Osteocyte (in vitro differentiated cells): ENCODE data around the gene OR8B8. TPM values are rescaled to one million over a fixed set of nuclear protein-coding genes. Genes with fewer than 3 reads are reported as not detected.

Source experiments
- DNase-seq: peaks from one replicate; pipeline ENCODE4 v3.0.0; 2021; ENCODE audit warnings: mixed read lengths; ENCODE audit not compliant: unreplicated experiment; ENCODE audit errors: extremely low spot score
- H3K27ac Mint-ChIP-seq: one replicate; pipeline ENCODE4 v1.8.0; 2021; ENCODE audit warnings: mild to moderate bottlenecking, mixed read lengths; ENCODE audit not compliant: unreplicated experiment
- H3K27me3 Mint-ChIP-seq: one replicate; pipeline ENCODE4 v1.8.0; 2021; ENCODE audit warnings: mixed read lengths; ENCODE audit not compliant: unreplicated experiment
- H3K36me3 Mint-ChIP-seq: one replicate; pipeline ENCODE4 v1.8.0; 2021; ENCODE audit warnings: mixed read lengths; ENCODE audit not compliant: unreplicated experiment
- H3K4me1 Mint-ChIP-seq: one replicate; pipeline ENCODE4 v1.8.0; 2021; ENCODE audit warnings: mixed read lengths; ENCODE audit not compliant: unreplicated experiment
- H3K4me3 Mint-ChIP-seq: one replicate; pipeline ENCODE4 v1.8.0; 2021; ENCODE audit warnings: mild to moderate bottlenecking, moderate library complexity, mixed read lengths; ENCODE audit not compliant: unreplicated experiment
- H3K9me3 Mint-ChIP-seq: one replicate; pipeline ENCODE4 v1.8.0; 2021; ENCODE audit warnings: mixed read lengths; ENCODE audit not compliant: unreplicated experiment
- total RNA-seq: library from RNA; stranded (reverse); gene quantifications from 2 replicates; pipeline ENCODE4 v1.2.1, GENCODE V29; 2021
- TF ChIP-seq, protein P1 (sequence below): fragments of 200-600 bp; sonication (generic); IDR thresholded peaks from 2 replicates; pipeline ENCODE4 v1.5.0; 2021; ENCODE audit warnings: antibody characterized with exemption, mild to moderate bottlenecking, moderate library complexity

OR8B8 gene
- total RNA-seq, 1 donor from 2014 or later = not detected

DNA sequence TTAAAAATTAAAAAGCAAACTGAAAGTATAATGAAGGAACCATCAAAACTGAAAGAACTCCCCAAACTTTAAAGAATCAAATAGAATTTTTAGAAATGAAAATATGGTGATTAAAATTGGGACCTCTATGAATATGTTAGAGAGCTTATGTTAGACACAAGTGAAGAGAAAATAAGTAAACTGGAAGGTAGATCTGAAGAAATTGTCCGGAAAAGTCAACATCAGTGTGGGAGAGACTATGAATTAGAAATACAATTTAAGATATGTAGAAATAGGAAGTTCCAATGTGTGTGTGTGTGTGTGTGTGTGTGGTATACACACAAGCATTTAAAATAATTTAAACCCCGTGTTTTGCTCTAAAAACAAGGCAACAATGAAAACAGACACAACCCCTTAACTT, 15.9 kb downstream of the OR8B8 start:
- peaks cover 1% of the 10 kb centered on the region for H3K36me3 Mint-ChIP-seq
- no peaks in the 10 kb centered on the region for H3K27me3 Mint-ChIP-seq
- no peaks in the 10 kb centered on the region for H3K4me1 Mint-ChIP-seq
- H3K9me3 Mint-ChIP-seq = peaks cover 6% of the 10 kb centered on the region
- TF ChIP-seq, protein P1, sequence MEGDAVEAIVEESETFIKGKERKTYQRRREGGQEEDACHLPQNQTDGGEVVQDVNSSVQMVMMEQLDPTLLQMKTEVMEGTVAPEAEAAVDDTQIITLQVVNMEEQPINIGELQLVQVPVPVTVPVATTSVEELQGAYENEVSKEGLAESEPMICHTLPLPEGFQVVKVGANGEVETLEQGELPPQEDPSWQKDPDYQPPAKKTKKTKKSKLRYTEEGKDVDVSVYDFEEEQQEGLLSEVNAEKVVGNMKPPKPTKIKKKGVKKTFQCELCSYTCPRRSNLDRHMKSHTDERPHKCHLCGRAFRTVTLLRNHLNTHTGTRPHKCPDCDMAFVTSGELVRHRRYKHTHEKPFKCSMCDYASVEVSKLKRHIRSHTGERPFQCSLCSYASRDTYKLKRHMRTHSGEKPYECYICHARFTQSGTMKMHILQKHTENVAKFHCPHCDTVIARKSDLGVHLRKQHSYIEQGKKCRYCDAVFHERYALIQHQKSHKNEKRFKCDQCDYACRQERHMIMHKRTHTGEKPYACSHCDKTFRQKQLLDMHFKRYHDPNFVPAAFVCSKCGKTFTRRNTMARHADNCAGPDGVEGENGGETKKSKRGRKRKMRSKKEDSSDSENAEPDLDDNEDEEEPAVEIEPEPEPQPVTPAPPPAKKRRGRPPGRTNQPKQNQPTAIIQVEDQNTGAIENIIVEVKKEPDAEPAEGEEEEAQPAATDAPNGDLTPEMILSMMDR = no peak
- DNase-seq = no peak
- H3K4me3 Mint-ChIP-seq = no peak overlapping the region
- no peak overlapping the region for H3K27ac Mint-ChIP-seq

DNA sequence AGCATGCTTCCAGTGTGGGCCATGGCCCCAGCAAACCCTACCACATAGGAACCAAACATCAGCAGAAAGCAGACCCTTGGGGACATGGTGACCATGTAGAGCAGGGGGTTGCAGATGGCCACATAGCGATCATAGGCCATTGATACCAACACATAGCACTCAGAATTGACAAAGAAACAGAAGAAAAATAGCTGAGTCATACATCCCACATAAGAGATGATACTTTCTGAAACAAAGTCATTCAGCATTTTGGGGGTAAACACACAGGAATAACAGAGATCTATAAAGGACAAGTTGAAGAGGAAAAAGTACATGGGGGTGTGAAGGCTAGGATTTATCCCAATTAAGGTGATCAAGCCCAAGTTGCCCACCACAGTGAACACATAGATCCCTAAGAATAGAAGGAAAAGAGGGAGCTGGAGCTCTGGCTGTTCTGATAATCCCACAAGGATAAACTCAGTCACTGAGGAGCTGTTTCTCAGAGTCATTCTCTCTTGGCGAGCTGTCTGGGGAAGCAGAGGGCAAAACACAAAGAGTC, 21.0 kb downstream of the OR8B8 start, which contains the start of gene OR8B4:
TSS of gene OR8B4 (minus strand) at position 488 of the 538 bp plus-strand sequence. CDS start at position 488, 0 bp downstream.
- H3K9me3 Mint-ChIP-seq = peaks cover 2% of the 10 kb centered on the region
- no peaks in the 10 kb centered on the region for H3K4me1 Mint-ChIP-seq
- no peak within 1 kb of the TSS for H3K4me3 Mint-ChIP-seq
- peaks cover under 1% of the 10 kb centered on the region for H3K36me3 Mint-ChIP-seq
- DNase-seq = no peak
- TF ChIP-seq, protein P1 = no peak
- H3K27ac Mint-ChIP-seq = no peak within 1 kb of the TSS
- H3K27me3 Mint-ChIP-seq = peaks cover 7% of the 10 kb centered on the region

DNA sequence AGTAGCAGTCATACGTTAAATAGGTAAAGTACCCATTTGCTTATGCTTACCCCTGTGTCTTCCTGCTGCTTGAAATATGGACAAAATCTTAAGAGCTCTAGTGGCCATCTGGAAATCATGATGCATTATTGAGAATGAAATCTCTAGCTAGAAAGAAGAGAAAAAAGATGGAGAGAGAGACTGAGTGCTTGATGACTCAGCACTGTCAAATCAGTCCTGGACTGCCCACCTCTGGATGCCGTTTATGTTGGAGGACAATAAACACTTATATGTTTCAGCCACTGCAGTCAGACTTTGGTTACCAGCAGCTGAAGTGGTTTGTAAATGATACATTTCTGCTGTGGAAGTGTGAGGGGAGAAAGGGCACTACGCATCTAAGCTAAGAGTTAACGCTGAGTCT, 24.5 kb downstream of the OR8B8 start:
- Mint-ChIP-seq H3K27me3 (peaks cover 25% of the 10 kb centered on the region), H3K27ac (no peak overlapping the region), H3K9me3 (no peaks in the 10 kb centered on the region), H3K4me3 (no peak overlapping the region), H3K36me3 (no peaks in the 10 kb centered on the region), H3K4me1 (no peaks in the 10 kb centered on the region)
- DNase-seq = no peak
- TF ChIP-seq, protein P1 = no peak

DNA sequence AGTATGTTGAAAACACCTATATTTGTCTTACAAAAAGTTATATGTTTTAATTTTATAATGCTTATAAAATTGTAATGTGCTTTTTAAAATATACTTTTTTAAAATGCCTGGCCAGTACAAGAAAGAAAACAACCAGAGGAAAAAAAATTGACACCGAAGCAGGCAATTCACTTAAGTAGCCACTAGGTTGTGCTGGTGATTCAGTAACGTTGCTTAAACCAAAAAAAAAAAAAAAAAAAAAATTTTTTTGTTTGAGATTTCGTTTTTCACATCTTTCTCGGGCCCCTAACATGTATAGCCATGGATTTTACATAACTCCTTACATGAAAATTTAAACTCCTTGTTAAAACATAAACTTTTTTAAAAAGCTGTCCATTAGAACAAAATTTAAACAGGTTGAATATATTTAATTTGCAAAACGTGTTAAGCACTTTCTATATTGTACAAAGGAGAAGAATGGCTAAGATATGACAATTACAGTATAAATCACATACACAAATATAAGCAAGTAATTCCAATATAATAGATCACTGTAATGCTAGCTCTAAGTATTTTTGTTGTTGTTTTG, 30.1 kb downstream of the OR8B8 start:
- H3K9me3 Mint-ChIP-seq = no peaks in the 10 kb centered on the region
- H3K4me1 Mint-ChIP-seq = no peaks in the 10 kb centered on the region
- no peak overlapping the region for H3K27ac Mint-ChIP-seq
- H3K36me3 Mint-ChIP-seq = no peaks in the 10 kb centered on the region
- DNase-seq = no peak
- TF ChIP-seq, protein P1 = peak; percentile 63
- no peak overlapping the region for H3K4me3 Mint-ChIP-seq
- H3K27me3 Mint-ChIP-seq = peaks cover 49% of the 10 kb centered on the region

DNA sequence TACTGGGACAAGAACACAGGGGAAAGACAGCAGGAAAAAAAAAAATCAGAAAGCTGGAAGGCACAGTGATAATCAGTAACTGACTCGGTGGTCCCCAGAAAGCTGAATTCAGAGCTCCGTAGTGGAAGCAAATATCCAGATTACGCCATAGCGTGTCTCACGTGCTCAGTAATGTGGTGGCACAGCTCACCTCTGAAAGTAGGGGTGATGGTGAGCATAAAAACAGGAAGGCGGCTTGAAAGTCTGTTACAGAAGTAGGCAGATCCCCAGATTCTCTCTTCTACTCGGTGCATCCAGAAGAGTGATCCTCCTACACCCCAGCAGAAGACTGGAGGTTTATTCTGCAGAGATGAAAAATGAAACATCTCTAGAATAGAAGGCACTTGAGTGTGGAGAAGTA, 35.6 kb downstream of the OR8B8 start:
- H3K9me3 Mint-ChIP-seq = no peaks in the 10 kb centered on the region
- no peak overlapping the region for H3K4me3 Mint-ChIP-seq
- H3K27me3 Mint-ChIP-seq = peaks cover 58% of the 10 kb centered on the region
- TF ChIP-seq, protein P1 = no peak
- DNase-seq = no peak
- no peaks in the 10 kb centered on the region for H3K4me1 Mint-ChIP-seq
- H3K36me3 Mint-ChIP-seq = no peaks in the 10 kb centered on the region
- no peak overlapping the region for H3K27ac Mint-ChIP-seq
